Measurements from ENCODE around the gene COX6B1.
"Not testable (repeated sequence)": the region's sequence is repeated elsewhere in the genome, so short reads cannot be mapped to it uniquely, and the experiment has no call there.

COX6B1 gene

GRCh38 chr19:35669566-35669965, 21.4 kb downstream of the COX6B1 start:
- DNase-seq: no peak

- DNase-seq: no peak
Measured at GRCh38 chr19:35669974-35670373, 21.9 kb downstream of the COX6B1 start.

GRCh38 chr19:35670686-35671085, 22.6 kb downstream of the COX6B1 start:
- no peak for DNase-seq

GRCh38 chr19:35671818-35672217, 23.7 kb downstream of the COX6B1 start:
- DNase-seq: no peak

- no peak for DNase-seq
Measured at GRCh38 chr19:35673121-35673804, 25.1 kb downstream of the COX6B1 start.

- no peak for DNase-seq
Measured at GRCh38 chr19:35675589-35676140, 27.5 kb downstream of the COX6B1 start.

GRCh38 chr19:35689836-35690235, 41.7 kb downstream of the COX6B1 start:
- DNase-seq: no peak

- not testable (repeated sequence) for DNase-seq
Measured at GRCh38 chr19:35691106-35691505, 43.0 kb downstream of the COX6B1 start.

- no peak for DNase-seq
Measured at GRCh38 chr19:35692010-35692409, 43.9 kb downstream of the COX6B1 start.

GRCh38 chr19:35693422-35693821, 45.3 kb downstream of the COX6B1 start:
- no peak for DNase-seq

- peak; percentile 87 for DNase-seq
Measured at GRCh38 chr19:35693835-35694599, 45.9 kb downstream of the COX6B1 start.

GRCh38 chr19:35695895-35696422, 47.8 kb downstream of the COX6B1 start:
- DNase-seq: no peak

GRCh38 chr19:35696835-35697234, 48.7 kb downstream of the COX6B1 start:
- DNase-seq: no peak

GRCh38 chr19:35702223-35703012, 54.3 kb downstream of the COX6B1 start:
- peak; percentile 90 for DNase-seq

- no peak for DNase-seq
Measured at GRCh38 chr19:35703343-35703742, 55.2 kb downstream of the COX6B1 start.

- no peak for DNase-seq
Measured at GRCh38 chr19:35704218-35704617, 56.1 kb downstream of the COX6B1 start, which contains the start of gene ZBTB32. Gene ZBTB32 (plus strand): TSS chr19:35704558. CDS start chr19:35714627, 10,069 bp downstream.
